Measurements from ENCODE around the gene KCTD16. TPM values are rescaled to one million over a fixed set of nuclear protein-coding genes. Genes with fewer than 3 reads are reported as not detected.

Gene KCTD16
- total RNA-seq, 1 donor from 2014 or later = not detected

- Mint-ChIP-seq H3K4me3 (no peak overlapping the region), H3K27me3 (ENCODE audit: insufficient read depth) (no peaks in the 10 kb centered on the region), H3K27ac (no peak overlapping the region), H3K9me3 (no peaks in the 10 kb centered on the region), H3K4me1 (ENCODE audit: low read depth) (no peaks in the 10 kb centered on the region), H3K36me3 (ENCODE audit: low read depth) (no peaks in the 10 kb centered on the region)
- intact Hi-C loops (cut with micrococcal nuclease) = no loop called here
- no peak for DNase-seq (ENCODE audit: low spot score)
These were observed 311.2 kb downstream of the KCTD16 start for GRCh38 chr5:144481861-144482260.

- Mint-ChIP-seq H3K36me3 (ENCODE audit: low read depth) (no peaks in the 10 kb centered on the region), H3K9me3 (no peaks in the 10 kb centered on the region), H3K4me3 (no peak overlapping the region), H3K27ac (no peak overlapping the region), H3K4me1 (ENCODE audit: low read depth) (no peaks in the 10 kb centered on the region), H3K27me3 (ENCODE audit: insufficient read depth) (no peaks in the 10 kb centered on the region)
- intact Hi-C loops (cut with micrococcal nuclease) = no loop called here
- no peak for DNase-seq (ENCODE audit: low spot score)
These were observed 313.6 kb downstream of the KCTD16 start for GRCh38 chr5:144484124-144484897.

- DNase-seq (ENCODE audit: low spot score) = no peak
- intact Hi-C loops (cut with micrococcal nuclease) = no loop called here
- H3K27ac Mint-ChIP-seq = no peak overlapping the region
- no peak overlapping the region for H3K4me3 Mint-ChIP-seq
- H3K27me3 Mint-ChIP-seq (ENCODE audit: insufficient read depth) = no peaks in the 10 kb centered on the region
- no peaks in the 10 kb centered on the region for H3K36me3 Mint-ChIP-seq (ENCODE audit: low read depth)
- no peaks in the 10 kb centered on the region for H3K9me3 Mint-ChIP-seq
- H3K4me1 Mint-ChIP-seq (ENCODE audit: low read depth) = no peaks in the 10 kb centered on the region
These were observed 314.9 kb downstream of the KCTD16 start for GRCh38 chr5:144485540-144485939.

GRCh38 chr5:144487207-144487606 lies 316.5 kb downstream of the KCTD16 start:
- intact Hi-C loops (cut with micrococcal nuclease) = no loop called here
- DNase-seq (ENCODE audit: low spot score) = no peak
- Mint-ChIP-seq H3K9me3 (peaks cover 4% of the 10 kb centered on the region), H3K27ac (no peak overlapping the region), H3K4me1 (ENCODE audit: low read depth) (no peaks in the 10 kb centered on the region), H3K36me3 (ENCODE audit: low read depth) (no peaks in the 10 kb centered on the region), H3K4me3 (no peak overlapping the region), H3K27me3 (ENCODE audit: insufficient read depth) (no peaks in the 10 kb centered on the region)

- DNase-seq (ENCODE audit: low spot score) = no peak
- Mint-ChIP-seq H3K4me1 (ENCODE audit: low read depth) (no peaks in the 10 kb centered on the region), H3K9me3 (peaks cover 4% of the 10 kb centered on the region), H3K27me3 (ENCODE audit: insufficient read depth) (no peaks in the 10 kb centered on the region), H3K4me3 (no peak overlapping the region), H3K27ac (no peak overlapping the region), H3K36me3 (ENCODE audit: low read depth) (no peaks in the 10 kb centered on the region)
- intact Hi-C loops (cut with micrococcal nuclease) = no loop called here
These were observed 317.1 kb downstream of the KCTD16 start for GRCh38 chr5:144487761-144488160.

GRCh38 chr5:144503123-144503522 lies 332.4 kb downstream of the KCTD16 start:
- Mint-ChIP-seq H3K4me3 (no peak overlapping the region), H3K4me1 (ENCODE audit: low read depth) (no peaks in the 10 kb centered on the region), H3K36me3 (ENCODE audit: low read depth) (no peaks in the 10 kb centered on the region), H3K9me3 (peaks cover 7% of the 10 kb centered on the region), H3K27ac (no peak overlapping the region), H3K27me3 (ENCODE audit: insufficient read depth) (no peaks in the 10 kb centered on the region)
- DNase-seq (ENCODE audit: low spot score) = no peak
- intact Hi-C loops (cut with micrococcal nuclease) = no loop called here

GRCh38 chr5:144504929-144505577 lies 334.4 kb downstream of the KCTD16 start:
- Mint-ChIP-seq H3K4me3 (no peak overlapping the region), H3K36me3 (ENCODE audit: low read depth) (no peaks in the 10 kb centered on the region), H3K27me3 (ENCODE audit: insufficient read depth) (no peaks in the 10 kb centered on the region), H3K27ac (no peak overlapping the region), H3K4me1 (ENCODE audit: low read depth) (no peaks in the 10 kb centered on the region), H3K9me3 (peaks cover under 1% of the 10 kb centered on the region)
- intact Hi-C loops (cut with micrococcal nuclease) = no loop called here
- no peak for DNase-seq (ENCODE audit: low spot score)

GRCh38 chr5:144510845-144511579 lies 340.3 kb downstream of the KCTD16 start:
- Mint-ChIP-seq H3K36me3 (ENCODE audit: low read depth) (no peaks in the 10 kb centered on the region), H3K27me3 (ENCODE audit: insufficient read depth) (no peaks in the 10 kb centered on the region)

GRCh38 chr5:144511580-144512072 lies 341.0 kb downstream of the KCTD16 start:
- intact Hi-C loops (cut with micrococcal nuclease) = no loop called here
- DNase-seq (ENCODE audit: low spot score) = no peak
- Mint-ChIP-seq H3K4me1 (ENCODE audit: low read depth) (no peaks in the 10 kb centered on the region), H3K4me3 (no peak overlapping the region), H3K27ac (no peak overlapping the region), H3K36me3 (ENCODE audit: low read depth) (no peaks in the 10 kb centered on the region), H3K27me3 (ENCODE audit: insufficient read depth) (no peaks in the 10 kb centered on the region), H3K9me3 (peaks cover 3% of the 10 kb centered on the region)

More at GRCh38 chr5:144510845-144511579, 340.3 kb downstream of the KCTD16 start:
- Mint-ChIP-seq H3K4me1 (ENCODE audit: low read depth) (no peaks in the 10 kb centered on the region), H3K9me3 (peaks cover 3% of the 10 kb centered on the region), H3K4me3 (no peak overlapping the region), H3K27ac (no peak overlapping the region)
- intact Hi-C loops (cut with micrococcal nuclease) = no loop called here
- DNase-seq (ENCODE audit: low spot score) = no peak

- H3K27me3 Mint-ChIP-seq (ENCODE audit: insufficient read depth) = no peaks in the 10 kb centered on the region
- H3K4me1 Mint-ChIP-seq (ENCODE audit: low read depth) = no peaks in the 10 kb centered on the region
- intact Hi-C loops (cut with micrococcal nuclease) = no loop called here
- H3K27ac Mint-ChIP-seq = no peak overlapping the region
- no peak overlapping the region for H3K4me3 Mint-ChIP-seq
- peaks cover 5% of the 10 kb centered on the region for H3K9me3 Mint-ChIP-seq
- H3K36me3 Mint-ChIP-seq (ENCODE audit: low read depth) = no peaks in the 10 kb centered on the region
- no peak for DNase-seq (ENCODE audit: low spot score)
These were observed 352.0 kb downstream of the KCTD16 start for GRCh38 chr5:144522698-144523097.

GRCh38 chr5:144525000-144525399 lies 354.3 kb downstream of the KCTD16 start:
- Mint-ChIP-seq H3K9me3 (peaks cover 5% of the 10 kb centered on the region), H3K27ac (no peak overlapping the region), H3K4me1 (ENCODE audit: low read depth) (no peaks in the 10 kb centered on the region), H3K27me3 (ENCODE audit: insufficient read depth) (no peaks in the 10 kb centered on the region), H3K36me3 (ENCODE audit: low read depth) (no peaks in the 10 kb centered on the region), H3K4me3 (no peak overlapping the region)
- DNase-seq (ENCODE audit: low spot score) = no peak
- intact Hi-C loops (cut with micrococcal nuclease) = no loop called here

GRCh38 chr5:144531188-144531587 lies 360.5 kb downstream of the KCTD16 start:
- Mint-ChIP-seq H3K27me3 (ENCODE audit: insufficient read depth) (no peaks in the 10 kb centered on the region), H3K4me1 (ENCODE audit: low read depth) (no peaks in the 10 kb centered on the region), H3K27ac (no peak overlapping the region), H3K4me3 (no peak overlapping the region), H3K36me3 (ENCODE audit: low read depth) (no peaks in the 10 kb centered on the region), H3K9me3 (peaks cover 10% of the 10 kb centered on the region)
- intact Hi-C loops (cut with micrococcal nuclease) = no loop called here
- DNase-seq (ENCODE audit: low spot score) = no peak
